GM21367 (cell line): ENCODE data around the gene HSPA12A.

Source experiments
- ATAC-seq: cut with Tn5 transposase; IDR thresholded peaks from one replicate; pipeline ENCODE4 v1.9.1; 2021; ENCODE audit not compliant: unreplicated experiment

The HSPA12A gene

GRCh38 chr10:116634126-116634975 is 108.0 kb downstream of the HSPA12A start:
- no peak for ATAC-seq

- no peak for ATAC-seq
These were observed 109.2 kb downstream of the HSPA12A start for GRCh38 chr10:116633216-116633600.

GRCh38 chr10:116632596-116633215 is 109.7 kb downstream of the HSPA12A start:
- ATAC-seq: no peak

- ATAC-seq: no peak
These were observed 110.5 kb downstream of the HSPA12A start for GRCh38 chr10:116631871-116632295.

- ATAC-seq: no peak
These were observed 112.3 kb downstream of the HSPA12A start for GRCh38 chr10:116630020-116630419.

GRCh38 chr10:116629340-116629739 is 113.0 kb downstream of the HSPA12A start:
- no peak for ATAC-seq

- ATAC-seq: no peak
These were observed 114.9 kb downstream of the HSPA12A start for GRCh38 chr10:116627386-116627933.

- ATAC-seq: no peak
These were observed 115.6 kb downstream of the HSPA12A start for GRCh38 chr10:116626815-116627214.

GRCh38 chr10:116625845-116626244 is 116.5 kb downstream of the HSPA12A start:
- no peak for ATAC-seq

- ATAC-seq: no peak
These were observed 120.3 kb downstream of the HSPA12A start for GRCh38 chr10:116621934-116622655.

GRCh38 chr10:116621476-116621875 is 120.9 kb downstream of the HSPA12A start:
- ATAC-seq: no peak
